ENCODE data around the gene SGCB.

The SGCB gene

GRCh38 chr4:52019936-52020657 is 18.0 kb downstream of the SGCB start, which contains the start of gene LRRC66:
Gene LRRC66, minus strand, starts transcription at chr4:52020363. Its CDS starts 2,750 bp downstream, at chr4:52017613.
- DNase-seq (ENCODE audit: low read depth in 3 of 3): no peak

GRCh38 chr4:52017814-52018213 is 20.3 kb downstream of the SGCB start:
- no peak for DNase-seq (ENCODE audit: low read depth in 3 of 3)

- no peak for DNase-seq (ENCODE audit: low read depth in 3 of 3)
Observed at GRCh38 chr4:52016981-52017380, 21.1 kb downstream of the SGCB start.

- no peak for DNase-seq (ENCODE audit: low read depth in 3 of 3)
Observed at GRCh38 chr4:52015366-52015765, 22.7 kb downstream of the SGCB start.

GRCh38 chr4:52014903-52015302 is 23.2 kb downstream of the SGCB start:
- no peak for DNase-seq (ENCODE audit: low read depth in 3 of 3)

GRCh38 chr4:52012651-52013050 is 25.4 kb downstream of the SGCB start:
- DNase-seq (ENCODE audit: low read depth in 3 of 3): no peak

- no peak for DNase-seq (ENCODE audit: low read depth in 3 of 3)
Observed at GRCh38 chr4:52010986-52011385, 27.1 kb downstream of the SGCB start.

- DNase-seq (ENCODE audit: low read depth in 3 of 3): no peak
Observed at GRCh38 chr4:52006887-52007286, 31.2 kb downstream of the SGCB start.

GRCh38 chr4:52005604-52006273 is 32.4 kb downstream of the SGCB start:
- DNase-seq (ENCODE audit: low read depth in 3 of 3): no peak

GRCh38 chr4:52004414-52004813 is 33.7 kb downstream of the SGCB start:
- no peak for DNase-seq (ENCODE audit: low read depth in 3 of 3)

- DNase-seq (ENCODE audit: low read depth in 3 of 3): no peak
Observed at GRCh38 chr4:52001616-52002015, 36.5 kb downstream of the SGCB start.

- DNase-seq (ENCODE audit: low read depth in 3 of 3): no peak
Observed at GRCh38 chr4:51999250-51999649, 38.8 kb downstream of the SGCB start.

GRCh38 chr4:51998837-51999236 is 39.3 kb downstream of the SGCB start:
- no peak for DNase-seq (ENCODE audit: low read depth in 3 of 3)

- no peak for DNase-seq (ENCODE audit: low read depth in 3 of 3)
Observed at GRCh38 chr4:51997647-51998046, 40.5 kb downstream of the SGCB start.

- no peak for DNase-seq (ENCODE audit: low read depth in 3 of 3)
Observed at GRCh38 chr4:51995647-51996220, 42.4 kb downstream of the SGCB start.
